ENCODE data around the gene HYCC2.

Gene HYCC2

GRCh38 chr2:201111096-201111495 lies 39.6 kb upstream of the HYCC2 start:
- Histone ChIP-seq H3K9me3 (ENCODE audit: control insufficient read depth in 5 of 5, low read length in 5 of 5) (no peaks in the 10 kb centered on the region), H3K27ac (ENCODE audit: low read depth, low read length) (no peak overlapping the region), H3K36me3 (ENCODE audit: control insufficient read depth in 5 of 5, insufficient read depth in 5 of 5, low read length in 5 of 5) (no peaks in the 10 kb centered on the region), H3K27me3 (ENCODE audit: control insufficient read depth in 5 of 5, insufficient read depth in 4 of 5, low read length in 5 of 5) (no peaks in the 10 kb centered on the region), H3K4me1 (ENCODE audit: control insufficient read depth in 5 of 5, insufficient read depth in 5 of 5, low read length in 5 of 5) (peaks cover 2 to 26% (median 18%) of the 10 kb centered on the region in 5 donors), H3K4me3 (ENCODE audit: low read depth in 1 of 5, low read length in 5 of 5) (no peak overlapping the region), H3K9ac (ENCODE audit: low read length in 5 of 5) (no peak overlapping the region)

DNA sequence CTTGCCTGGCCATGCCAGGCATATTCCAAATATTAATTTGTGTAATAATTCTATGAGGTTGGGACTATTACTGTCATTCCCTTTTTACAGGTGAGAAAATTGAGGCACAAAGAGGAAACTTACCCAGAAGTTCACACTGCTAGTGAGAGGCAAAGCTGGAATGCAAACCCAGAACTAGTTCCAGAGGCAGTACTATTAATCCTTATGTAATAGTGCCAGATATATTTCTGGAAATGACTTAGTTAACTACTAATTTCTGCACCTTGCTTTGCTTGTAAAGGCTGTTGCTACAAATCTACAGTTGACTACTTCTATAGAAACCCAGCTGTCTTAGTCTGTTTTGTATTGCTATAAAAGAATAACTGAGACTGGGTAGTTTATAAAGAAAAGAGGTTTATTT lies 39.1 kb upstream of the HYCC2 start:
- H3K27me3 ChIP-seq (ENCODE audit: control insufficient read depth in 5 of 5, insufficient read depth in 4 of 5, low read length in 5 of 5): no peaks in the 10 kb centered on the region
- peaks cover 2 to 26% (median 17%) of the 10 kb centered on the region in 5 donors for H3K4me1 ChIP-seq (ENCODE audit: control insufficient read depth in 5 of 5, insufficient read depth in 5 of 5, low read length in 5 of 5)
- H3K27ac ChIP-seq (ENCODE audit: low read depth, low read length): no peak overlapping the region
- H3K9ac ChIP-seq (ENCODE audit: low read length in 5 of 5): no peak overlapping the region
- H3K9me3 ChIP-seq (ENCODE audit: control insufficient read depth in 5 of 5, low read length in 5 of 5): no peaks in the 10 kb centered on the region
- no peaks in the 10 kb centered on the region for H3K36me3 ChIP-seq (ENCODE audit: control insufficient read depth in 5 of 5, insufficient read depth in 5 of 5, low read length in 5 of 5)
- no peak overlapping the region for H3K4me3 ChIP-seq (ENCODE audit: low read depth in 1 of 5, low read length in 5 of 5)

GRCh38 chr2:201109186-201109585 lies 37.7 kb upstream of the HYCC2 start:
- Histone ChIP-seq H3K27me3 (ENCODE audit: control insufficient read depth in 5 of 5, insufficient read depth in 4 of 5, low read length in 5 of 5) (no peaks in the 10 kb centered on the region), H3K9ac (ENCODE audit: low read length in 5 of 5) (no peak overlapping the region), H3K27ac (ENCODE audit: low read depth, low read length) (no peak overlapping the region), H3K4me3 (ENCODE audit: low read depth in 1 of 5, low read length in 5 of 5) (no peak overlapping the region), H3K4me1 (ENCODE audit: control insufficient read depth in 5 of 5, insufficient read depth in 5 of 5, low read length in 5 of 5) (peaks cover 0 to 21% (median 6%) of the 10 kb centered on the region in 5 donors), H3K9me3 (ENCODE audit: control insufficient read depth in 5 of 5, low read length in 5 of 5) (no peaks in the 10 kb centered on the region), H3K36me3 (ENCODE audit: control insufficient read depth in 5 of 5, insufficient read depth in 5 of 5, low read length in 5 of 5) (no peaks in the 10 kb centered on the region)

DNA sequence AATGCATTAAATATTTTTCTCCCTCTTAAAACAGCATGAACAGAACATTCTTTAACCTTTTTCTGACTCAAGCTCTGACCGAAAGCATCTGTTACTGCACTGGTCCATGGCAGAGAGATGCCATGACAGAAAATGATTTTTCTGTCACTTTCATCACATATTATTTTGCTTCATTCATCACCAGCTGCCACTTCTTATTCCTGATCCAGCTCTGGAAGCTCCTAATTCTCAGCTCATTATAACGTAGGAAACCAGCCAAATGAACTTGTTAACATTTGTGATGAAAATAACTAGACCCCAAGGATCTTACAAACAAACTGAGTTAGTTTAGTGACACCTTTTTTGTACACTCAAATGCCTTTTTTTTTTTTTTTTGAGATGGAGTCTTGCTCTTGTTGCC lies 36.9 kb upstream of the HYCC2 start:
- Histone ChIP-seq H3K4me3 (ENCODE audit: low read depth in 1 of 5, low read length in 5 of 5) (no peak overlapping the region), H3K36me3 (ENCODE audit: control insufficient read depth in 5 of 5, insufficient read depth in 5 of 5, low read length in 5 of 5) (no peaks in the 10 kb centered on the region), H3K4me1 (ENCODE audit: control insufficient read depth in 5 of 5, insufficient read depth in 5 of 5, low read length in 5 of 5) (peaks cover 0 to 21% (median 5%) of the 10 kb centered on the region in 5 donors), H3K27me3 (ENCODE audit: control insufficient read depth in 5 of 5, insufficient read depth in 4 of 5, low read length in 5 of 5) (no peaks in the 10 kb centered on the region), H3K9me3 (ENCODE audit: control insufficient read depth in 5 of 5, low read length in 5 of 5) (no peaks in the 10 kb centered on the region), H3K27ac (ENCODE audit: low read depth, low read length) (no peak overlapping the region), H3K9ac (ENCODE audit: low read length in 5 of 5) (no peak overlapping the region)

DNA sequence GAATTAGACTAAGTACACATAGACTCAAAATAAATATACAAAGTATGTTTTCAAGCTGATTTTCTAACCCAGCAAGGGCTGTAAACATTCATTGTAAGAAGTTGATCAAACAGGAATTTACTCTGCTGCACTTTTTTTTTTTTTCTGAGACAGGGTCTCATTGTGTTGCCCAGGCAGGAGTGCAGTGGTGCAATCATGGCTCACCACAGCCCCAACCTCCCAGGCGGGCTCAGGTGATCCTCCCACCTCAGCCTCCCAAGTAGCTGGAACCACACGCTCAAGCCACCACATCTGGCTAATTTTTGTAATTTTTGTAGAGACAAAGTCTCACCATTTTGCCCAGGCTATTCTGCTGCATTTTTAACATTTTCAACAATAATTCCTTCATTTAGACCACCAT lies 36.2 kb upstream of the HYCC2 start:
- no peaks in the 10 kb centered on the region for H3K27me3 ChIP-seq (ENCODE audit: control insufficient read depth in 5 of 5, insufficient read depth in 4 of 5, low read length in 5 of 5)
- H3K4me1 ChIP-seq (ENCODE audit: control insufficient read depth in 5 of 5, insufficient read depth in 5 of 5, low read length in 5 of 5): peaks cover 0 to 21% (median 5%) of the 10 kb centered on the region in 5 donors
- H3K9me3 ChIP-seq (ENCODE audit: control insufficient read depth in 5 of 5, low read length in 5 of 5): no peaks in the 10 kb centered on the region
- no peak overlapping the region for H3K9ac ChIP-seq (ENCODE audit: low read length in 5 of 5)
- H3K36me3 ChIP-seq (ENCODE audit: control insufficient read depth in 5 of 5, insufficient read depth in 5 of 5, low read length in 5 of 5): no peaks in the 10 kb centered on the region
- H3K4me3 ChIP-seq (ENCODE audit: low read depth in 1 of 5, low read length in 5 of 5): no peak overlapping the region
- no peak overlapping the region for H3K27ac ChIP-seq (ENCODE audit: low read depth, low read length)

GRCh38 chr2:201105759-201106158 lies 34.3 kb upstream of the HYCC2 start:
- H3K9me3 ChIP-seq (ENCODE audit: control insufficient read depth in 5 of 5, low read length in 5 of 5): no peaks in the 10 kb centered on the region
- no peak overlapping the region for H3K4me3 ChIP-seq (ENCODE audit: low read depth in 1 of 5, low read length in 5 of 5)
- H3K36me3 ChIP-seq (ENCODE audit: control insufficient read depth in 5 of 5, insufficient read depth in 5 of 5, low read length in 5 of 5): no peaks in the 10 kb centered on the region
- no peak overlapping the region for H3K9ac ChIP-seq (ENCODE audit: low read length in 5 of 5)
- H3K27ac ChIP-seq (ENCODE audit: low read depth, low read length): no peak overlapping the region
- H3K4me1 ChIP-seq (ENCODE audit: control insufficient read depth in 5 of 5, insufficient read depth in 5 of 5, low read length in 5 of 5): peaks cover 0 to 16% (median 4%) of the 10 kb centered on the region in 5 donors
- no peaks in the 10 kb centered on the region for H3K27me3 ChIP-seq (ENCODE audit: control insufficient read depth in 5 of 5, insufficient read depth in 4 of 5, low read length in 5 of 5)

DNA sequence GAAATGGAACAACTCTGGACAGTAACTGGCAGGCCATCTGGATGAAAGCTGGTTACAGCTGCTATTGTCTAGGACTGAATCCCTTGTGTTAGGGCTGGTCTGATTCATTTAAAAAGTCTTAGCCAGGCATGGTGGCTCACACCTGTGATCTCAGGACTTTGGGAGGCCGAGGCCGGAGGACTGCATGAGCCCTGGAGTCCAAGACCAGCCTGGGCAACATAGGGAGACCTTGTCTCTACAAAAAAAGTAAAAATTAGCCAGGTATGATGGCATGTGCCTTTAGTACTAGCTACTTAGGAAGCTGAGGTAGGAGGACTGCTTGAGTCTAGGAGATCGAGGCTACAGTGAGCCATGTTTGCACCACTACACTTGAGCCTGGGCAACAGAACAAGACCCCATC lies 29.0 kb upstream of the HYCC2 start:
- Histone ChIP-seq H3K9ac (ENCODE audit: low read length in 5 of 5) (no peak overlapping the region), H3K36me3 (ENCODE audit: control insufficient read depth in 5 of 5, insufficient read depth in 5 of 5, low read length in 5 of 5) (no peaks in the 10 kb centered on the region), H3K27ac (ENCODE audit: low read depth, low read length) (no peak overlapping the region), H3K4me3 (ENCODE audit: low read depth in 1 of 5, low read length in 5 of 5) (no peak overlapping the region), H3K4me1 (ENCODE audit: control insufficient read depth in 5 of 5, insufficient read depth in 5 of 5, low read length in 5 of 5) (no peaks in the 10 kb centered on the region), H3K9me3 (ENCODE audit: control insufficient read depth in 5 of 5, low read length in 5 of 5) (no peaks in the 10 kb centered on the region), H3K27me3 (ENCODE audit: control insufficient read depth in 5 of 5, insufficient read depth in 4 of 5, low read length in 5 of 5) (no peaks in the 10 kb centered on the region)

- H3K4me3 ChIP-seq (ENCODE audit: low read depth in 1 of 5, low read length in 5 of 5): no peak overlapping the region
- no peak overlapping the region for H3K9ac ChIP-seq (ENCODE audit: low read length in 5 of 5)
- peaks cover 0 to 3% (median 0%) of the 10 kb centered on the region in 5 donors for H3K36me3 ChIP-seq (ENCODE audit: control insufficient read depth in 5 of 5, insufficient read depth in 5 of 5, low read length in 5 of 5)
- no peaks in the 10 kb centered on the region for H3K9me3 ChIP-seq (ENCODE audit: control insufficient read depth in 5 of 5, low read length in 5 of 5)
- H3K4me1 ChIP-seq (ENCODE audit: control insufficient read depth in 5 of 5, insufficient read depth in 5 of 5, low read length in 5 of 5): peaks cover 0 to 5% (median 4%) of the 10 kb centered on the region in 5 donors
- no peaks in the 10 kb centered on the region for H3K27me3 ChIP-seq (ENCODE audit: control insufficient read depth in 5 of 5, insufficient read depth in 4 of 5, low read length in 5 of 5)
- peak overlapping the region; percentile 37 for H3K27ac ChIP-seq (ENCODE audit: low read depth, low read length)
These were observed 22.1 kb upstream of the HYCC2 start for GRCh38 chr2:201093573-201093972.

DNA sequence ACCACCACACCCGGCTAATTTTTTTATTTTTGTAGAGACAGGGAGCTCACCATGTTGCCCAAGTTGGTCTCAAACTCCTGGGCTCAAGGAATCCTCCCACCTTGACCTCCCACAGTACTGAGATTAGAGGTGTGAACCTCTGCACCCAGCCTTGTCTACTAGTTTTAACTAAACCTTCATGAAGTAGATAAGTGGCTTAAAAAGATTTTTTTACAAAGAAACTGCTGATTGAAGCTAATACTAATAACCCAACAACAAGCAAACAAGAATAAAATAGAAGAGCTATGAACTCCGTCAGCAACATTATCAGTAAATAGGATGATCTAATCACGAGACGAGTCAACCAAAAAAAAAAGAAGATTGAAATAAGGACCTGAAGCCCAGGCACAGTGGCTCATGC lies 19.1 kb upstream of the HYCC2 start:
- peaks cover under 1 to 16% (median 4%) of the 10 kb centered on the region in 5 donors for H3K36me3 ChIP-seq (ENCODE audit: control insufficient read depth in 5 of 5, insufficient read depth in 5 of 5, low read length in 5 of 5)
- no peaks in the 10 kb centered on the region for H3K9me3 ChIP-seq (ENCODE audit: control insufficient read depth in 5 of 5, low read length in 5 of 5)
- H3K9ac ChIP-seq (ENCODE audit: low read length in 5 of 5): no peak overlapping the region
- no peak overlapping the region for H3K4me3 ChIP-seq (ENCODE audit: low read depth in 1 of 5, low read length in 5 of 5)
- no peaks in the 10 kb centered on the region for H3K27me3 ChIP-seq (ENCODE audit: control insufficient read depth in 5 of 5, insufficient read depth in 4 of 5, low read length in 5 of 5)
- H3K27ac ChIP-seq (ENCODE audit: low read depth, low read length): no peak overlapping the region
- peaks cover 0 to 5% (median 4%) of the 10 kb centered on the region in 5 donors for H3K4me1 ChIP-seq (ENCODE audit: control insufficient read depth in 5 of 5, insufficient read depth in 5 of 5, low read length in 5 of 5)

GRCh38 chr2:201084863-201085262 lies 13.4 kb upstream of the HYCC2 start:
- H3K27ac ChIP-seq (ENCODE audit: low read depth, low read length): no peak overlapping the region
- no peak overlapping the region for H3K9ac ChIP-seq (ENCODE audit: low read length in 5 of 5)
- no peaks in the 10 kb centered on the region for H3K9me3 ChIP-seq (ENCODE audit: control insufficient read depth in 5 of 5, low read length in 5 of 5)
- H3K27me3 ChIP-seq (ENCODE audit: control insufficient read depth in 5 of 5, insufficient read depth in 4 of 5, low read length in 5 of 5): no peaks in the 10 kb centered on the region
- no peaks in the 10 kb centered on the region for H3K4me1 ChIP-seq (ENCODE audit: control insufficient read depth in 5 of 5, insufficient read depth in 5 of 5, low read length in 5 of 5)
- H3K36me3 ChIP-seq (ENCODE audit: control insufficient read depth in 5 of 5, insufficient read depth in 5 of 5, low read length in 5 of 5): peaks cover 8 to 38% (median 13%) of the 10 kb centered on the region in 5 donors
- H3K4me3 ChIP-seq (ENCODE audit: low read depth in 1 of 5, low read length in 5 of 5): no peak overlapping the region

GRCh38 chr2:201074996-201075395 lies 3.5 kb upstream of the HYCC2 start:
- Histone ChIP-seq H3K9me3 (ENCODE audit: control insufficient read depth in 5 of 5, low read length in 5 of 5) (no peaks in the 10 kb centered on the region), H3K36me3 (ENCODE audit: control insufficient read depth in 5 of 5, insufficient read depth in 5 of 5, low read length in 5 of 5) (peaks cover 0 to 11% (median 5%) of the 10 kb centered on the region in 5 donors), H3K9ac (ENCODE audit: low read length in 5 of 5) (no peak overlapping the region), H3K27ac (ENCODE audit: low read depth, low read length) (no peak overlapping the region), H3K4me1 (ENCODE audit: control insufficient read depth in 5 of 5, insufficient read depth in 5 of 5, low read length in 5 of 5) (peaks cover 3 to 26% (median 22%) of the 10 kb centered on the region in 5 donors), H3K4me3 (ENCODE audit: low read depth in 1 of 5, low read length in 5 of 5) (no peak overlapping the region), H3K27me3 (ENCODE audit: control insufficient read depth in 5 of 5, insufficient read depth in 4 of 5, low read length in 5 of 5) (no peaks in the 10 kb centered on the region)
